CD4-positive, alpha-beta T cell treated with Interleukin-17A for 4 hours (primary cell): ENCODE results near the gene GRN.
A peak's percentile ranks its signal among the peaks of the same experiment; 100 is the strongest.
"Not testable (repeated sequence)": the region's sequence is repeated elsewhere in the genome, so short reads cannot be mapped to it uniquely, and the experiment has no call there.

Experiments used
- DNase-seq: peaks from one replicate; pipeline ENCODE4 v3.0.0-alpha.2; 2020; ENCODE audit warnings: mixed read lengths

GRN gene

DNA sequence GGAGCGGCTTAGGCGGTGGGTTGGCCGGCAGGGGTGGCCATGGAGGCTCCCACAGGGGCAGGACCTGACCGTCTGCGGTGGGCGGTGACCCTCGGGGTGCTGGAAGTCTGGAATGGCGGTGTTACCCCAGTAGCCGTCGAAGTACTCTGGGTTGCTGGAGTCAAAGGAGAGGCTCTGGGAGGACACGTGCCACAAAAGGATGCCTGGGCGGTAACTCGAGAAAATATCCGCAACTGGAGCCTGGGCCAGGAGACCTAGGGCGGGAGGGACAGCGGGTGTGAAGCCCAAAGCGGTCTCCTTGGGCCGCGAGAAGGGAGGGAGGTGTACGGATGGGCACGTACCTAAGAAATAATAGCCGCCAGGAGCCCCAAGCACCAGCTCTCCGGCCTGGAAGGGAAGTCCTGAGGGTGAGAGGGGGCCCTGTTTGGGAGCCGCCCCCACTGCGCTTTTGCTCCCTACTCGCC, 39.8 kb downstream of the GRN start:
- no peak for DNase-seq

DNA sequence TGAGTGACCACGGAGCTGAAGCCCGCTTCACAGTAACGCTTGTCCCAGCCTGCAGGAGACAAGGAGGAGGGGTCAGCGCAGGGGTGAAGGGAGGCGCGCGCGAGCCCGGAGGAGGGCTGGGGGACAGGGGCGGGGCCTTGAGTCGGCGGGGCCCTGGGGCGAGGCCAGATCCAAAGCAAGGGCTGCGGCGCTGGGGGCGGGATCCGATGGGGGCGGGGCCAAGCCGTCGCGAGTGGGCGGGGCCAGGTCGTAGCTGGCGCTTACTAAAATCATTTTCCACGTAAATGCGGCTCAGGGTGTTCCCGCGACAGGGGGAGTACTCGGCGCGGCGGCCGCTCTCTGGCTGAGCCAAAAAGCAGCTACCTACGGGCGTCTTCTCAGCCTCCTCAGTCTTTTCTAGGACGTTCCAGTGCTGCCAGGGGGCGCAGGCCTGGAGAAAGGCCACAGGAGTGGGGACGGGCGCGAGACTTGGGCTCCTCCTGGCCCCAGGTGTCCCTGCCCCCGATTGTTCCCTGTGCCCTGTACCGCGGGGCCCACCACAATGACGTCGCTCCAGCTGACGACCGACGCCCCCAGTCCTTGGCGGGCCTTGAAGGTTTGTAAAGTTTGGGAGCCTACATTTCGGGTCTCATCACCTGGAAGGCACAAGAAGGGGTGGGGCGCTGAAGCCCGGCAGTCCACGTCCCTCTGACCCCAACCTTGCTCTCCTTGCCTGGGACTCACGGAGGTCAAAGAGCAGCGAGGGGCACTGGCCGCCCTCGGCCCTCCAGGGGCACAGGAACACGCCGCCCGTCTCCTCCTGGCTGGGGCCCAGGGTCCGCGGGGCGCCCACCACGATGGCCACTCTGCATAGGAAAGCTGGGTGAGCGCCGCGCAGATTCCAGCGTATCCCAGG, 40.4 kb downstream of the GRN start:
- DNase-seq, result peak; percentile 91

DNA sequence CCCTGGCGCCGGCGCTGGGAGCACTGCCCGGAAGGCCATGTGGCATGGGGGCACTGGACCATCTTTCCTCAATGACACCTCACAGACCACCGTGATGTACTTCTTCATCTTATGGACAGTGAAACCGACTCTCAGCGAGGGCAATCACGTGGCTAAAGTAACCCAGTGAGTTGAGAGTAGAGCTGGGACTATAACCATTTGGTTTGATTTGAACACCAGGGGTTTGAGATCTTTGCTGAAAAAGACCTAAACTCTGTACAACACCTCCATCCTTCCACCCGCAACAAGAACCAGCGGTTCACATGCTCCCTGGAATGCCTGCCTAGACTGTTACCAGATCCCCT, 41.1 kb downstream of the GRN start:
- DNase-seq, result no peak

DNA sequence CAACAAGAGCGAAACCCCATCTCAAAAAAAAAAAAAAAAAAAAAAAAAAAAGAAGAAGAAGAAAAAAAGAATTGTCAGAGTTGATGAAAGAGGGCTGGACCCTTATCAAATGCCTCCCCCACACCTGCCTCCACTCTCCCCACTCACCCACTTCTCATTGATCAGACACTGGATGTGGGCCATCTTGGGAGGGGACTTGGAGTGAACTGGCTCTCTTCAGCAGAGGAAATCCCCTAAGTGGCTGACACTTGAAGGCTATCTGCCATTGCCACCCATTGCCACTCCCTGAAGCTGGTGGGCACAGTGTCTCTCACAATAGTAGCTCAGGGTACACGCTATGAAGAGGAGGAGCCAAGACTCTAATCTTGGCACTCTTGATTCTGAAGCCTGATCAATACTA, 42.7 kb downstream of the GRN start:
- no peak for DNase-seq

DNA sequence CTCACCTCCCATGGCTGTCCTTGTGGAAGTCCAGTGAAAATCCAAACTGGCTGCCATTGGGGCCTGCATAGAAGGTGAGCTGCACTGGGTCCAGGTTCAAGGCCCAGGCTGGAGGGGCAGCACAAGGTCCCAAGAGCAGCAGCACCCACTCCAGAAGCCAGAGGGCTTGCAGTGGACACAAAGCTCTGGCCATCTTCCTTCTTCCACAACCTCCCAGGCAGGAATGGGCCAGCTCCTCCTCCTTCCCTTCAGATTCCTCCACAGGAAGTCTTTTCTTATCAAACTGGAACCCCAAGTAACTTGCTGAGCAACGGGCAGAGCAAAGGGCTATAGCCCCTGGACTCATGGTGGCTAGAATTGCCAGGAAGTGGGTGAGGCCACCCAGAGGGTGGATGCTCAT, 44.2 kb downstream of the GRN start, which contains the start of gene ITGA2B:
ITGA2B (minus strand) TSS at position 369 of the 400 bp plus-strand sequence; CDS start at position 193, 176 bp downstream.
- DNase-seq, result no peak

DNA sequence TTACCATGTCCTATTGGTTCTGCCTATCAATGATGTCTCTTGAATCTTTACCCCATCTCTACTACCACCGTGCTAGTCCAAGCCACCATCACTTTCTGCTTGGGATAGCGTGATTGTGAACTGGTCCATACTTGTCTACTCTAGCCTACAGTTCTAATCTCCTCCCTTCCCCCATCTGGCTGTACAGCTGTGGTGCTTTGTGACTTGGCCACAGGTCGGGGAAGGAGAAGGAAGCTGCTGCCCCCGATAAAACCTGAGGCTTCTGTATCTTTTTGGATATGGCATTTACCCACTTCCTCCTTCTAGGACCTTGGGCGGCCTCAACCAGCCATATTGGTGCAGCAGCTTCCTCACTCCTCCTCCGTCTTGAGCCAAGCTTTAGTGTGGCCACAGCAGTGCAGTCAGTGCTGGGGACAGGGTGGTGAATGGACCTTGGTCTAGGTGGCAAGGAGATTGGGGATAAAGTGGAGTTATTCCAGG, 44.7 kb downstream of the GRN start:
- no peak for DNase-seq

DNA sequence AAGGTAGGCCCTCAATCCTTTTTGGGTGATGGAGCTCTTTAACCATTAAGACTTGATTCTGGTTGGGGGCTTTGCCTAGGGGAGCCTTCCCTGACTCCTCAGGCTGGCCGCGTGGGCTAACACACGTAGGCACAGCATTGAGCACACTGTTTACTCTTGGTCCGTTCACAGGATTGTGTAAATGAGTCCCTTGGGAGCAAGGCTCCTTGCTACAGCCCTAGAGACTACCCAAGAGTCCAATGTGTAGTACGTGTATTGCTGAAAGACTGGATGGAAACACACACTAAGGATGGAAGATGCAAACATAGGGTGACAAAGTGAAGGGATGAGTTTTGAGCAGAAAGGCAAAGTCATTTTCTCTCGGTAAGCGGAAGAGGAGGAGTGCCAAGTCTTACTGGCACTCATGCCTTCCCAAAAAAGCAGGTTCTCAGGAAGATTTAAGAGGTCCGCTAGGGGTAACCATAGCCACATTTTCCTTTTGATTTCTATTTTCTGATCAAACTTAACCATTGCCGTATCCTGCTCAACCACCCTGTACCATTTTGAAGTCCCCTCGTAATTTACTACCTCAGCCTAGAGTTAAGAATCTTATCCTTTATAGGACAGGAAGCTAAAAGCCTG, 45.3 kb downstream of the GRN start:
- no peak for DNase-seq

DNA sequence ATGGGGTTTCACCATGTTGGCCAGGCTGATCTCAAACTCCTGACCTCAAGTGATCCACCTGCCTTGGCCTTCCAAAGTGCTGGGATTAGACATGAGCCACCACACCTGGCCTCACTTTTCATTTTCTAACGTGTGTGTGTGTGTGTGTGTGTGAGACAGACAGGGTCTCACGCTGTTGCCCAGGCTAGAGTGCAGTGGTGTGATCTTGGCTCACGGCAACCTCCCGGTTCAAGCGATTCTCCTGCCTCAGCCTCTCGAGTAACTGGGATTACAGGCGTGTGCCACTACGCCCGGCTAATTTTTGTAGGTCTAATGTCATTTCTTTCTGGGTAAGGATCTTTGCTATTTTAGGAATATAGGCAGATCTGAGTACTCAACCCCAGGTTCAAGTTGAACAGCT, 49.0 kb downstream of the GRN start:
- DNase-seq, result not testable (repeated sequence)

DNA sequence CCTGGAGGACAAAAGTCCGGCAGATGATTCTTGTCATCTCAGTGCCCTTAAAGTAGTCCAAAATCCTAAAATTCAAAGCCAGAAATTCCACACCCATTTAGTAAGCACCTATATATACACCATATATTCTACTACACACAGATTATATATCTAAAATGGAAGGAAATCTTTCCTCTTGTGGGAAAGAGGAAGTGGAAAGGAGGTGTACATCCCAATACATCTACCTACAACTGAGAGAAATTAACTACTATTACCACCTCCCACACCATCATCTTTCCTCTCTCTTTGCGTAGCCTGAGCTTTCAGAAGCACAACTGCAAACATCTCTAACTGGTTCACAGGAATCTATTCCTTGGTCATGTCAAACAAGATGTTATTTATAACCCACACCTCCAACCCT, 49.7 kb downstream of the GRN start:
- DNase-seq, result no peak

DNA sequence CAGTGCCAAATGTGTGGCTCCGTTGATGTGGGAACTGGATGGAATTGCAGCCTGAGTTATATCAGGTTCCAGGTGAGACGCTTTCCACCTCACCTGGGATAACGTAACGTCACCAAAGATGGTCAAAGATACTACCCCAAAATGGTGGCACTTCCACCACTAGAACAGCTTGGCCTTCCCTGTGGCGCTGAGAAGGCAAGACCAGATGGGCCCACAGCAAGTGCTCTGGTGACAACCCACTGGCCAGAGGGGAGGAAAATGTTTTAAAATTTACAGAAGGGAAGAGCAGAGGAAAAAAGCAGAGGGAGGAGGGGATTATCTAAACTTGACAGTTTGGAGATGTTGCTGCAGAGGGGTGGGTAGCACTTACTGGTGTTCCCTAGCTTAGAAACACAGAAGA, 51.8 kb downstream of the GRN start:
- no peak for DNase-seq

DNA sequence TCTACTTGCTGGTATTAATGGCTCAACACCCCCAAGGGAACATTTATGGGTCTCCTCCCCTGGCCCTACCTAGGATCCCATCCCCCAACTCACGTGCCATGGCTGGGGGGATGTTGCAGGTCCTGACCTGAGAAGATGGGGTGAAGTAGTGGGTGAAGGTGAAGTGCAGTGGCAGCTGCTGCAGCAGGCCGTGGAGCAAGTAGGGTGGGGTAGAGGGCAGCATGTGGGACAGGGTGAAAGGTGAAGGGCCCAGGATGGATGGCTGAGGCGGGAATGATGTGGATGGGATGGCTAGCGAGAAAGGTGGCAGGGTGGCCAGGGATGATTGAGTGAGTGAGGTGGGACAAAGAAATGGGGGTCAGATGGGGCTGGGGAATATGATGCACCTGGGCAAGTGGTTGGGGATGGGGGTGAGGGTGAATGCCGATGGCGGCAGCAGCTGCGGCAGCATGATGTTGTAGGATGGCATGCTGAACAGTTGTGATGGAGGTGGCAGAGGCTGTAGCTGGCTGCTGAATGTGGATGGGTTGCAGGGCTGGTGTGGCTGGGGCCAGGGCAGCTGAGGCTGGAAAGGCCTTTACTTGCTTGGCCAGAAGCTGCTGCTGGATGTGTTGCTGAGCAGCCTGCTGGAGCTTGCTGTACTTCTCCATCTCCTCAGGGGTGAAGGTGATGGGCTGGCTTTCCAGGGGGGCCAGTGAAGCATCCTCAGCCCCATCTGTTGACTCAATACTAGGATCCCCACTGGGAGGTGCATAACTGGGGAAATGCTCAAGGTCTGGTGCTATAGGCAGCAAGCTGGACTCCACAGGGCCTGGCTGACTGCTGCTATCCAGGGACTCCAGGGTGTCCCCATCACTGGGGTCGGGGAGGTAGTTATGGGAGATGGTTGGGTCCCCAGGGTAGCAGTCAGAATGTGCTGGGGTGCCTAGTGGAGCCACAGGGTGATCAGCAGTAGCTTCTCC, 52.7 kb downstream of the GRN start:
- DNase-seq, result no peak

DNA sequence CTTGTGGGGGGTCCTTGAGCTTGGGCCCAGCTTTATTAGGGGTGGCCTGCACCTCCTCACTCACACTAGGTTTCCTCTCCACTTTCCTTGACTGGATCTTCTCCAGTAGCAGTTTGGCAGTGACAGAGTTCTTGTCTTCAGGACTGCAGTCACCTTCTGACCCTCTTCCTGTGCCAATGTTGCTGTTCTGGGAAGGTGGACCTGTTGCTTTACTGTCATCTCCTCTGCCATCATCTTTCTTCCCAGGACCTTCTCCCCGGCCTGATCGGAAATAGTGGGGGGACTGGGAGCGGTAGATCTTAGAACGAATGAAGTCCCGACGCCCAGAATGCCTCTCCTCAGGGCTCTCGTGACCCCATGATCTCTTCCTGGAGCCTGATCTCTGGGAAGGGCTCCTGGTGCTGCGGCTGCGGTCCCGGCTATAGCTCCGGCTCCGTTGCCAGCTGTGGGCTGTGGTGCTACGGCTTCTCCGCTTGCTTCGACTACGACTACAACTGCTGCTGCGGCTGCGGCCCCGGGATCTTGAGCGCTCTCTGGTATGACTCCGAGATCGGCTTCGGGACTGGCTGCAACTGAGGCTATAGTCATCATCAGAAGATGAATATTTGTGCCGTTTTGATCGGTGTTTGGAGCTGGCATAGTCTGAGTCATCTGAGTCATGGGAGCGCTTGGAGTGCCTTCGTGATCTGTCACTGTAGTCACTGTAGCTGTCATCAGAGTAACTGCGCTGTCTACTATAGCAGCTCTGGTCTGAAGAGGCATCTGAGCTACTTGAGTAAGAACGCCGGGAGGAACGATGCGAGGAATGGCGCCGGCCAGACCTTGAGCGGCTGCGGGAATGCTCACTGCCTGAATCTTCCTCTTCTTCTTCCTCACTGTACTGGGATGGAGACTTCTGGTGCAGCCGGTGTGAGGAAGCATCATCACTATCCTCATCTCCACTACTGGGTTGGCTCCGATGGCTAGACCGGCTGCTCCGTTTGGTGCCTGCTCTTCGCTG, 53.9 kb downstream of the GRN start:
- DNase-seq, result no peak

DNA sequence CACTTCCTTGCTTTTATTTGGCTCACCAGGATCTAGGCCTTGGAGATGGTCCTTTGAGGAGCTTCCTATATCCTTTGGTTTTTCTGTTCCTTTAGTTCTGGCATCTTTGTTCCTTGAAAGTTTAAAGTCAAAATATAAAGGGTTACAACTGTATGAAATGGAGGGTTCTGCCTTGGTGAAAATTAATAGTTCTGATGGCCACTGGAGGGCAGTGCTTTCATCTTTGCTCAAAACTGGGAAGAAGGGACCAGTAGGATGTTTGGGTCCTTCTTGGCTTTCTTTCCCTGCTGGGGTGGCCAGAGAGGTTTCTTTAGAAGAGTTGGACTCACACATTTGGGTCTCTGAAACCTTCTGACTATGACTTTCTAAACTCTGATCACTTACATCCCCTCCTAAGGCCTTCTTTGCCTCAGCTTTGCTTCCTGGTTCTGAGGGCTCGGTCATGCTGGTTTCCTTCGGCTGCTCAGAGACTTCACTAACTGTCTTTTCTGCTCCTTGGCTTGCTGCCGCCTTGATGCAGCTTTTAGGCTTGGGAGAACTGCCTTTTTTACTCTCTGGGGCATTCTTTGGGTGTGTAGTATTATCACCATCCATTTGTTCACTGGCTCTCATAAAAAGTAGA, 55.2 kb downstream of the GRN start:
- DNase-seq, result no peak
